ENCODE results near the gene TNNI2.
"Not testable (repeated sequence)": the region's sequence is repeated elsewhere in the genome, so short reads cannot be mapped to it uniquely, and the experiment has no call there.

Gene TNNI2

DNA sequence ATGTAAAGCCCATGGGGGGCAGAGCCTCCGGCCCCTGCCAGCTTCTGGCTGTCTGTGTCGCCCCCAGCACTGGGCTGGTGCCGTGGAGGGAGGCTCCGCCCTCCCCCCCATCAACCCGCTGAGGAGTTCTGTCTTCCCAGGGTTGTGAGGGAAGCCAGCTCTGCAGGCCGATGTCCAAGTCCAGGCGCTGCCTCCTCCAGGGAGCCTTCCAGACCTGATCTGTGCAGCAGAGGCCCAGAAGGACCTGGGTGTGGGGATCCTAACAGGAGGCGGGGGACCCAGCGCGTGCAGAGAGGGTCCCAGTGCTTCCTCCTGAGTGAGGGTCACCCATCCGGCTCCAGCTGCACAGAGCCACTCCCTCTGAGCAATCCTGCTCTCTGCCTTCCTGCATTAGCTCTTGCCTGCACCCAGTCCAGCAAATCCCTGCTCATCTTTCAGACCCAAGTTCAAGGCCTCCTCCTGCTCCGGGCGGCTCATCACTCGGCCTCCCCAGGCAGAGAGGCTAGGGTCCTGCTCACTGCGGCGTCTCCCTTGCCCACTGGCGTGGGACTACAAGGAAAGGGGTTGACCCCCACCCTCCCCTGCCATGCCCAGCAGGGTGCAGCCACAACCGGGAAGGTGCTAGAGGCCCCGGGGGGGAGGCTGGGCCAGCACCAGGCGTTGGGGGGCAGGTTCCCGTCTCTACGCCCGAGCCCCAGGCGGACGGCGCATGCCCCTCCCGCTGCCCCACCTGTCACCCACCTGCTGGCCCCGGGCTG is 36.5 kb downstream of the TNNI2 start:
- DNase-seq (ENCODE audit: low read depth): no peak

DNA sequence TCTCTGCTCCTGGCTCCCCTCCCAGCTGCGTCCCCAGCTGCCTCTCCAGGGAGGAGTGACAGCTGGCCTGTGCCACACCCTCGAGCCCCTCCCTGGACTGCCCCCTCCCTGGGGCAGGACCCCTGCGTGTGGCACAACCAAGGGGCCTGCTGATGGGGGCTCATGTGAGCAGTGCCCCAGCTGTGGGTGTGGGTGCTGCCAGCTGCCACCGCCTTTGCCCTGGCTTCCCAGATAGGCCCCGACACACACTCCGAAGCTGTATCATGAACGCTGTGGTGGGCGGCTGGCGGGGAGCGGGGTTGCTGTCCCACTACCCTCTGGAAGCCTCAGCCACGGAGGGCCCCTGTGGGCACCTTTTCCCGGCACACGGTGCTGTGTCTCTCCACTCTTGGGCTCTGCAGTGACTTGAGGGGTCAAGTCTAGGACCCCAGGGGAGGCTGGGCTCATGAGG is 37.1 kb downstream of the TNNI2 start:
- not testable (repeated sequence) for DNase-seq (ENCODE audit: low read depth)

DNA sequence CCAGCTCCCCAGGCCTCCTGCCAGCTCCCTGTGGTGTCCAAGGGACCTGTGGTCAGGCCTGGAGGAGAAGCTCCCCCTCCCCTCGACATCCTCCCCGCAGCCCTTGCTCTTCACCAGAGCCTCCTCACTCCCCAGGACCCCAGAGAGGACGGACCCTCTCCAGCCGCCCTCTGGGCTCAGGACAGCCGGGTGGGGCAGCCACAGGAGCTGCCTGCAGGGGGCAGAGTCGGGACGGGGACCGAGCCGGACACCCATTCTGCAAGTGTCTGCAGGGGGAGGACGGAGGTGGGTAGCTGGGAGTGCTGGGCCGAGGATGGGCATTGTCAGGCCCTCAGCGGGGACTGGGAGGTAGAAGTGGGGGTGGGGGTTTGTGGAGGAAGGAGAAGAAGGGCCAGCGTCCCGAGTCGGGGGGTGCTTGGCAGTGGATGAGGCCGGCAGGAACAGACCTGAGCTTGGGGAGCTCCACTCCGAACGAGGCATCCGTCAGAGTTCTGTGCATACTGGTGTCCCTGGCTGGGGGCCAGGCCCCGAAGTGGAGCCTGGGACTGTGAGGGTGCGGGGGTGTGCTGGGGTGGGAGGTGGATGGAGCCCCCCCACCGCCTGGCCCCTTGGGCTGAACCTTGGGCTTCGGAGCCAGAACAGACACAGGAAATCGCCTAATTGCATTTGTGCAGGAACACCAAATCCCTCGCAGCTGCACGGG is 37.7 kb downstream of the TNNI2 start:
- no peak for DNase-seq (ENCODE audit: low read depth)

DNA sequence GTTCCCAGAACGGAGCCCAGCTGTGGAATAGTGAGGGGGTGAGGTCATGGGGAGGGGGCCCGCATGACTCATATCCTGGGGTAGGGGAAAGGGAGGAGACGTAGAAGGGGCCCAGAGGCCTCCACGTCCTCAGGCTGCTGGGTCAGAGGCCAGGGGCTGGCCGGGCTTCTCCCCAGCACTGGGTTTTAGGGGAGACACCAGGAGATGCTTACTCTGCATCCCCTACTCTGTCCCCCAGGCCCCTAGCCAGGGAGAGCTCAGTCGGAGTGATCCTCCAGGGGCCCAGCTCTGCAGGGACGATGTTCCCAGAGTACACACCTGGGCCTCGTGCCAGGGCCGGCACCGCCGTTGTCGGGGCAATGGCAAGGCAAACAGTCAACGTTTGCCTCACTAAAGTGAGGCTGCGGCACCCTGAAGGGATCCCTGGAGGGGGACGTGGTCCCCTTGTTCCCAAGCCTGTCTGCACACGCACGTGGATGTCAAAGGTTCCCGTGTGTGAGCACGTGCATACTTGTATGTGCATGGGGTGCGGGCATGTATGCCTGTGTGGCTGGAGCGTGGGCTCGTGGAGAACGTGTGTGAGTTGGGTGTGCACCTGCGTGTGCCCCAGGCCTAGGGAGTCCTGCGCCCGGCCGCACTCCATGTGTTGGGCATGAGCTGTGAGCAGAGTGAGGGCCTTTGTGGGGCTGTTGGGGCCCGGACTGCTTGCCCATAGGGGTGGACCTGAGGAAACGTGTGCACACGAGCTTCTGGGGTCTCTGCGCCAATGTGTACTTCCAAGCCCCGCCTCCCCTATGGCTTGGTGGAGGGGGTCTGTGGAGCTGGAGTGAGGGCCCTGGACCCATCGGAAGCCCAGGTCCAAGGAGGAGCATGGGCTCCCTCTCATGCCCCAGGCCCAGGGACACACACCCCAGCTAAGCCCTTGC is 38.7 kb downstream of the TNNI2 start:
- no peak for DNase-seq (ENCODE audit: low read depth)

DNA sequence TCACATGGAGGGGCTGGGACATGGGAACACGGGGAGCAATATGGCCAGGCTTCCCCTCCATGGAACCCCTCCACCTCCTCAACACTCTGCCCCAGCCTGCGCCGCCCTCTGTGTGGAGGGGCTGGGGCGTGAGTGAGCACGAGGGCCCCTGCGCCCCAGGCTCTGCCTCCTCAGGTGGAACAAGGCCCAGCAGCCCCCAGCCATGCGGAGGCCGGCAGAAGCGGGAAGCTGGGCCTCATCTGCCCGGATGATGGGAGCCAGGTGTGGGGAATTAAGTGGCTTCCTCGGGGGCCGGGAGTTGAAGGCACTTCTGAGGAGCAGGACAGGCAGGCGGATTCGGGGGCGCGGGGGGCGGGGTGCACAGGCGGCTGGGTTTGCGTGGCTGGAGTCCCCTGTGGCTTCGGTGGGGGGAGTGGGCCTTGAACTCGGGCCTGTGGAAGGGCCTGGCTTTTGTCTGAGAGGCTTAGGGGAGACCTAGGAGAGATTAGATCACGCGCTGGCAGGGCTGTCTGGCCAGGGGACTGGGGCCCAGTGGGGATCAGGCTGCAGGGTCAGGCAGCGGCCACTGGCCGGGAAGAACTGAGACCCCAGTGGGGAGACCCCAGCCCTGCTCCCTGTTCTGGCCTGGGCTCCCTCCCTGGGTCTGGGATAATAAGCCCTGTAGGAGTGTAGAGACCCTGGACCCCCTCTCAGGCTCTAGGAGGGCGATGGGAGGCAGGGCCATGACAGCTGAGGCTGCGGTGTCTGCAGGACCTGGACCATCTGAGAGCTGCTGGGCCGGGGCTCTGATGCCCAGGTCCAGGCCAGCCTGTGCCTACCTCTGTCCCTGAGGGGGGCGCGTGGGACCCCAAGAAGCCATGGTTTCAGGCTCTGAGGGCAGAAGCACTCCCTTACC is 39.6 kb downstream of the TNNI2 start:
- no peak for DNase-seq (ENCODE audit: low read depth)

DNA sequence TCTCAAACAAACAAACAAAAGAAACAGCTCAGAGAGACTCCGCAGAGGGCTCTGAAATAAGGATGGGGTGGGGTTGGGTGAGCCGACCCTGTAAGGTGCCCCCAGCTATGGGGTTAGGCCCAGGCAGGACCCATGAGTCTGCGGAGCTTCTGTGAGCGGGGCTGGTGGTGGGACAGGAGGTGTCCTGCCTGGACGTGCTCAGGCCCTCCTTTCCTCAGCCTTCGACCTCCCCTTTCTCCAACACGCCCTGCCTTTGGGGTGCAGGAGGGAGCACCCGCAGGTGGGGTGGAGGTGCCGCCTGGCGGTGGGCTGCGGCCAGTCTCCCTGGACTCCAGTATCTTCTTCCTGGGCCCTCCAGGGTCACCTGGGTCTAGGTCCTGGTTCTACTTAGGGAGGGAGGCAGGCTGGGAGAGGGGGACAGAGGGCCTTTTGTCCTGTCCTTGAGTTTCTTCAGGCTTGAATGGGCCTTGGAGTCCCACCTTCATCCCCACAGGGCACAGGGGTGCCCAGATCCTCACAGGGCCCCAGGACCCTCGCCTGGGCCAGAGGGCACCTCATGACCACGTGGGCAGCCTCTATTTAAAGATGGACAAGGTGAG is 40.7 kb downstream of the TNNI2 start:
- no peak for DNase-seq (ENCODE audit: low read depth)

DNA sequence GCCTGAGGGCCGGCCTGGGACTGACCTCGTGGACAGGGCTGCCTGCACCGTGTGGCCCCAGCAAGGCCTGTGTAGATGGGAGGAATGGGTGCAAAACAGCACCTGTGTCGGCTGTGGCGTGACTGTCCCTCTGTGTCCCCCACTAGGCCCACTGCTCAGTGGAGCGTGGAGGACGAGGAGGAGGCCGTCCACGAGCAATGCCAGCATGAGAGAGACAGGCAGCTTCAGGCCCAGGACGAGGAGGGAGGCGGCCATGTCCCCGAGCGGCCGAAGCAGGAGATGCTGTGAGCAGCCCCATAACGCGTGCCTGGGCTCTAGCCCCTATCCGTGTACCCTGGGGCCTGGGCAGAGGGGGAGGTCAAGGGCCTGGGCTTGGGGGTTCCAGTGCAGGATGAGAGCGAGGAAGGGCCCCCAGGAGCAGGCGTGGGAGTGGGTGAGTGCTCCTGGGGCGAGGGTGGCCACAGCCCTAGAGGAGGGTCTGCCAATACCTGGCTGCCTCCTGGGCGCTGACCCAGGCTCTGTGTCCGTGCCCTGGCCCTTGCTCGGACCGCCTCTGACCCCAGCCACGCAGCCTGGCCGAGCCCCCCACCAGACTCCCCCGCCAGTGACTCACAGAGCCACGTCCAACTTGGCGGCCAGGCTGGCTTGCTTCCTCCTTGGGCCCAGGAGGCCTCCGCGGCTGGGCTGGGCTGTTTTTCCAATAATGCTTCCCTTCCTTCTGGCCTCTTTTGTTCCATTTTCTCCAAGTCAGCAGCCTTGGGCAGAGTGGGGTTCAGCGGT is 41.4 kb downstream of the TNNI2 start:
- DNase-seq (ENCODE audit: low read depth): no peak

DNA sequence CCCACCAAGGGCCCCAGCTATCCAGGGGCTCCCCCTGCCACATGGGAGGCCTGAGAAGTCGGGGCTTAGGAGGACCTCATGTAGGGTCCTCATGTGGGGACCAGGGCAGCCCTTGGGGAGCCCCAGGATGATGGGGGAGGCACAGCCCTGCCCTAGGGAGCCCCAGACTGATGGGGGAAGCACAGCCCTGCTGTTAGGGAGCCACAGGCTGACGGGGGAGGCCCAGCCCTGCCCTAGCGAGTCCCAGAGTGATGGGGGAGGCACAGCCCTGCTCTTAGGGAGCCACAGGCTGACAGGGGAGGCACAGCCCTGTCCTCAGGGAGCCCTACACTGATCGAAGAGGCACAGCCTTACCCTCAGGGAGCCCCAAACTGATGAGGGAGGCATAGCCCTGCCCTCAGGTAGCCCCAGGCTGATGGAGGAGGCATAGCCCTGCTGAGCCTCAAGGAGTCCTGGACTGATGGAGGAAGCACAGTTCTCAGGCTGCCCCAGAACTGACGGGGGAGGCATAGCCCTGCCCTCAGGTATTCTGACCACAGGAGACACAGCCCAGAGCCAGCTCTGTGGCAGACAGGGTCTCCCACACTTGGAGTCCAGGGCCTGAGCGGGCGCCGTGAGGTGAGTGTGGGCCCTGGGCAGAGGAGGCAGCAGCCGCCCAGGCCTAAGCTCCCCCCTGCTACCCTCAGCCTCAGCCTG is 42.1 kb downstream of the TNNI2 start:
- no peak for DNase-seq (ENCODE audit: low read depth)

DNA sequence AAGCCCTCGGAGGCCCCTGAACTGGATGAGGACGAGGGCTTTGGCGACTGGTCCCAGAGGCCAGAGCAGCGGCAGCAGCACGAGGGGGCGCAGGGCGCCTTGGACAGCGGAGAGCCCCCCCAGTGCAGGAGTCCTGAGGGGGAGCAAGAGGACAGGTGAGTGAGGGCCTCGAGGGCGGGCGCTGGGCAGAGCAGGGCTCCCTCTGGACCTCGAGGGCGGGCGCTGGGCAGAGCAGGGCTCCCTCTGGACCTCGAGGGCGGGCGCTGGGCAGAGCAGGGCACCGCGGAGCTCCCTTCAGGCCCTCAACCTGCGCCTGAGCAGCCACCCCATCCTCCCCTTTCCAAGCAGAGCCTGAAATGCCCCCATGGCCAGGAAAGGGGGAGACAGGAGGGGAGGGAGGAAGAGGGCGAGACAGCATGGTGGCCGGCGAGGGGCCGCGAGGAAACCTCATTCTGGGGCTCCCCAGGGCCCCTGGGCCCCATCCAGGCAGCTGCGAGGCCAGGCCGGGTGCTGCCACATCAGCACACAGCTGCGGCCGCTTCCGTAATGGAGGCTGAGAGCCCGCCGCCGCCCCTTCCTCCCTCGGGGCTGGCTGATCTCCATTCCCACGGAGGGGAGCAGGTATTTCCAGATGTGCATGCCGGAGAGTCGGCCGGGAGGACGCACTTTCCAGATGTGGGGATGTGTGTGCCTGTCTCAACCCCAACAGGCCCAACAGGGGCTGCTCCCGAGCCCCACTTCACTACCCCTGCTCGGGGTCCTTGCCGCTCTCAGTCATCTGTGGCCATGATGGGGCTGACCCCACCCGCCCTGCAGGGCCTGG is 42.9 kb downstream of the TNNI2 start:
- no peak for DNase-seq (ENCODE audit: low read depth)

DNA sequence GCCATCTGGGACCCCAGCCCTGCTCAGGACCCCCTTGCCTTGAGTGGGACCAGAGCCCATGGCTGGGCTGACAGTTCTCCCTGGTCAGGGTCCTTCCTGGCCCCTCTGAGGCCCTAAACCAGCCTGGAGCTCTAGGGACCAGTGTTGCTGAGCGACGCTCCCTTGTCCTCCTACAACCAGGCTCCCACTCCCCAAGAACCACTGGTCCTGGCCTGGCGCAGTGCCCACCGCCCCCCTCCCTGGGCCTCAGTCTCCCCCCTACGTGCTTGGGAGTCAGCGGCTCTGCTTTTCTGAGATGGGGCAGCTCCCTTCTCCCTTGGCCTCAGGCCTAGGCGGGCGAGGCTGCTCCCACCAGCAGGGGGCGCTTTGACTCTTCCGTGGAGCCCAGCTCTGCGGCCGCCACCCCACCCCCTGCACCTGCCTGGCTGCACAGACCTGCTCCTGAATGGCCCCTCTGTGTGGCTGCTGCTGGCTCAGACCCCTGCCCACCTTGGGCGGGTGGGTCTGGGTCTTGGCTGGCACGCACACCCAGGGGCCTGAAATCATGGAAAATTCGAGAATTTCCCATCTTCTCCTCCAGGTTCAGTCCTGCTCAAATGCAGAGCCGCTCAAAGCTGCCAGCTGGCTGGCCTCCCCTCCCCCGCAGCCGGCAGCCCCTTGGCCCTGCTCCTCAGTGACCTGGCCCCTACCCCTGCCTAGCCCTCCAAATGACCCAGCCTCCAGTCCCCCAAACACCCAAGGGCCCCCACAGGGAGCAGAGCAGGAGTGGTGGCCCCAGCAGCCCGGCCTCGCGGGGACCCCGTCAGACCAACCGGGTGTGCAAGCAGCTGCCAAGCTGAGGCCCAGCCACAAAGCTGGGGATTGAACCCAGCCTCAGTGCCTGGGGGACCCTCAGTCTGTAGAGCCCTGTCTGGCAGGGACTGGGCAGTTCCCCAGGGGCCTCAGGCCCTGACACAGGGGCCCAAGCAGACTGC is 43.8 kb downstream of the TNNI2 start:
- peak; percentile 73 for DNase-seq (ENCODE audit: low read depth)

DNA sequence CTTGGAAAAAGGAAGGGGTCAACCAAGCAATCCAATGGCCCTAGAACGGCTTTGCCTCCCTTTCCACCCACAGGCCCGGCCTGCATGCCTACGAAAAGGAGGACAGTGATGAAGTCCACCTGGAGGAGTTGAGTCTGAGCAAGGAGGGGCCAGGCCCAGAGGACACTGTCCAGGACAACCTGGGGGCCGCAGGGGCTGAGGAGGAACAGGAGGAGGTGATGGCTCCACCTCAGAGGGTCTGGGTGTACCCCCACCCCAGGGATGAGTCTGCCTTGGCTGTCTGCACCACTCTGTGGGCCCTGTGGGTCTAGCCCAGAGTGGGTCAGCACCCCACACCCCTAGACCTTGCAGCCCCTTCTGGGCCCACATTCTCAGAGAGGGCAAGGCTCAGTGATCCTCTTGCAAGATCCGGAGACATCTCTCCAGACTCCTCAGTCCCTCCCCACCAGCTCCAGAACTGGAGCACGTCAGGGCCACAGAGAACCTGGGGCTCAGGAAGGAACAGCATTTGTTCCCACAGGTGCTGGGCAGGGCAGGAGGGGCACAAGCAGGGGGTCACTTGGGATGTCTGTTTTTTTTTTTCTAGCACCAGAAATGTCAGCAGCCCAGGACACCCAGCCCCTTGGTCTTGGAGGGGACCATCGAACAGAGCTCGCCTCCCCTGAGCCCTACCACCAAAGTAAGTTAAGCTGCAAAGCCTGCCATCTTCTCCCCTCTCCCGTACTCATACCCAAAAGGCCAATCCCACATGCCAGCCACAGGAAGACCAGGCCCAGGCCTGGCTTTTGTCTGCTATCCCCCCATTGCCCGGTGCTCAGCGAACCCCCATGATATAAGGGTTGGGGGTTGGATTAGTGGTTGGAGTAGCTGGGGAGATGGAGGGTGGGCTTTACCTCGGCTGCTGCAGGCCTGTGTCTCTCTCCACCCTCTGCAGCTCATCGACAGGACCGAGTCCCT is 44.8 kb downstream of the TNNI2 start:
- DNase-seq (ENCODE audit: low read depth): no peak

DNA sequence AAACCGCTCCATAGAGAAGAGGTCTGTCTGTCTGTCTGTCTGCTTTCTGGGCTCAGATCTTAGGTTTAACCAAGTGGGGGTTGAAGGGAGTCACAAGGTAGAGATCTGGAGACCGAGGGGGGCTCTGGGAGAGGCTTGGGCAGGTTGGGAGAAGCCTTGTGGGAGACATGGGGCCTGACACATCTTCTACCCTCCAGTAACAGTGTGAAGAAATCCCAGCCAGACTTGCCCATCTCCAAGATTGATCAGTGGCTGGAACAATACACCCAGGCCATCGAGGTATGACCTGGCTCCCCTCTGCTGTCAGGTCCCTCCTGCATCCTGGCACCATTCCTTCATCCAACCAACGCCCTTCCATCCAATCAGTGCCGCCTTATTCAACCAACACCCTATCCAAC is 45.5 kb downstream of the TNNI2 start:
- DNase-seq (ENCODE audit: low read depth): no peak

DNA sequence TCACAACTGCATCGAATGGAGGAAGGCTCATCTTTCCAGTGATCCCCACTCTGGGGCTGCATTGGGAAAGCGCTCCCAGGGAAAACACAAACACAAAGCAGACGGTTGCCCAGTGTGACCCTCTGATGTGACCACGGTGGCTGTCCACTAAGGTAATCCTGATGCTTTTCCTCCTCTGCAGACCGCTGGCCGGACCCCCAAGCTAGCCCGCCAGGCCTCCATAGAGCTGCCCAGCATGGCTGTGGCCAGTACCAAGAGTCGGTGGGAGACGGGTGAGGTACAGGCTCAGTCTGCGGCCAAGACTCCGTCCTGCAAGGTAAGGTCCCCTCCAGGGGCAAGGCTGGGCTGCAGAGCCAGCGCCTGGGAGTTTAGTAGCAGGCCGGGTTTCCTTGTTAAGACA is 47.8 kb downstream of the TNNI2 start:
- not testable (repeated sequence) for DNase-seq (ENCODE audit: low read depth)

DNA sequence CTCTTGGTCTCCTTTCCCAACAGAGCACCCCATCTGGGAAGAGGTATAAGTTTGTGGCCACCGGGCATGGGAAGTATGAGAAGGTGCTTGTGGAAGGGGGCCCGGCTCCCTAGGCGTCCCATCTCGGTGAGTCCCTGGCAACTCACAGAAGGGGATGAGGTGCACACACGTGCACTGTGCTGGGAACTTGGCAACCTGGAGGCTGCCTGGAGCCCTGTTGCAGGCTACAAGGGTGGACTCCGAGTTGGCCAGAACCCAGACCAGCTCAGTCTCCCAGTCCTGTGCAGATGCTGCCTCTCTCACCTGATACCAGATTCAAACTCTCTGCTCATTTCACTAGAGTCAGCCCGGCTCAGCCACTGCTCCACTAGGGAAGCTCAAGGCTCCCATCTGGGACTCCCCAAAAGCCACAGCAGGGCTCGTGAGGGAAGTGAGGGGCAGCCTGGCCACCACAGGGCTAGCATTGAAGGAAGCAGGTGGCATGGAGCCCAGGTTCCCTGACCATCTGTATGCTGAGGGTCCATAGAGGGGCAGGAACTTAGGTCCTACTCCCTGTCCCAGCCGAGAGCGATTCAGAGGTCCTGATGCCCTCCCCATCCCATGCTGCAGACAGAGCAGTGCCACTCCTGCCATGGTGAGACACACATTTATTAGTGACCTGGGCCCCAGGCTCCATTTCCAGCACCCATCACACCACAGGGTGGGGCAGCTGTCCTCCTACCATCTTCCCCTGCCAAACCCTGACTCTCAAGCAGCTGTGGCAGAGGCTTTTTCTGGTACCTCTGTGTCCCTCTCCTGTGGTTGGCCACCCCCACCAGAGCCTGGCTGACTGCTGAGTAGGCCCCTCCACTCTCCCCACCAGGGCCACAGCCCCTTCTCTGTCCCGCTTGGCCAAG is 48.9 kb downstream of the TNNI2 start:
- DNase-seq (ENCODE audit: low read depth): no peak

DNA sequence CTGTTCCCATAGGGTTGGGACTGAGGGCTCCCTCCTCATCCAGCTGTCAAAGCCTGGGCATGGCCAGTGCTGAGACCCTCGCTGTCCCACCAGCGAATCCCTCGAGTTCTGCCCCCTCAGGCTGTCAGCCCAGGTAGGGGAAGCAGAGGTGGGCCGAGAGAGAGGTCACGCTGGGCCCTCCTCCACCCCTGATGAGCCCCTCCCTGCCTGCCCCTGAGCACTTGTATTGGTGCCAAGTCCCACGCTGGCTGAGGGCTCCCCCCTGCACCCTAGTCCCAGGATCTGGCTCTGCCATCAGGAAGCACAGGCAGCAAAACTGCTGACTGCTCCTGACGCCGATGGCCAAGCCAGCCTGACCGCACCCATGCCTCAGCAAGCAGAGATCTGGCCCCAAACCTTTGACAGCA is 49.6 kb downstream of the TNNI2 start:
- DNase-seq (ENCODE audit: low read depth): no peak
